T-helper 2 cell treated with Interferon-gamma antibody and Interleukin-4, amounts not matched to agents 5 μg/mL and 100 μg/mL, for 36 hours (primary cell): Measurements from ENCODE around the gene KIF12.
"Not testable (repeated sequence)": the region's sequence is repeated elsewhere in the genome, so short reads cannot be mapped to it uniquely, and the experiment has no call there.

Experiments
- DNase-seq: peaks from one replicate; pipeline ENCODE4 v3.0.0; 2021; ENCODE audit warnings: low spot score
- H3K27ac Mint-ChIP-seq: one replicate; pipeline ENCODE4 v1.8.0; 2021; ENCODE audit warnings: mild to moderate bottlenecking, mixed read lengths
- H3K27me3 Mint-ChIP-seq: one replicate; pipeline ENCODE4 v1.8.0; 2021; ENCODE audit warnings: low read depth, mixed read lengths
- H3K36me3 Mint-ChIP-seq: one replicate; pipeline ENCODE4 v1.8.0; 2021; ENCODE audit warnings: low read depth, mixed read lengths
- H3K4me1 Mint-ChIP-seq: one replicate; pipeline ENCODE4 v1.8.0; 2021; ENCODE audit warnings: low read depth, mixed read lengths
- H3K4me3 Mint-ChIP-seq: one replicate; pipeline ENCODE4 v1.8.0; 2022; ENCODE audit warnings: mild to moderate bottlenecking, moderate library complexity, mixed read lengths
- H3K9me3 Mint-ChIP-seq: one replicate; pipeline ENCODE4 v1.8.0; 2021; ENCODE audit warnings: mixed read lengths

The KIF12 gene

DNA sequence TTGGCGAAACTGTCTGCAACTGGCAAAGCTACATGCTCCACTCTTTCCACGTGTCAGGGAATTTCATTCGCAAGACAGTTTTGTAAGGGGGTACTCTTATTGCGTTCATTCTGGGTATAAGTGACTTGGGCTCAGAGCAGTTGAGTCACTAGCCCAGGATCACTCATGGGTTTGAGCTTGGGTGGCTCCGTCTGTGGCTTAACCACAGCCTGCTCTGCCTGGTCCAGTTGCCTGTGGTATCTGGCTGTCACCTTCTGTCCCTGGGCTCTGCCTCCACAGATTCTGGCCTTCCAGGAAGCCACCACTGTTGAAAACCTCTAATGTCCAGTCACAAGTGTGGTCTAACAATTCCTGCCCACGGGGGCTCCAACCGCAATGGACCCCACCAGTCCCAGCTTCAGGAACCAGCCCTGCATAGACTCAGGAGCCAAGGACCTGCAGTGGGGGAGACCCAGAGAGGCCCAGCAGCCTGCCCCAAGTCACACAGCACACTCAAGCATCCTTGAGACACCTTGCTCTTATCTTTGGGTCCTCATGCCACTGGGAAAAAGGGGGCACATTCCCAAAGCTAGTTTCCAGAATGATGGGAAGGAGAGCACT is 10.4 kb downstream of the KIF12 start:
- no peak for DNase-seq
- no peaks in the 10 kb centered on the region for H3K4me1 Mint-ChIP-seq
- H3K27ac Mint-ChIP-seq: no peak overlapping the region
- no peak overlapping the region for H3K4me3 Mint-ChIP-seq
- H3K9me3 Mint-ChIP-seq: no peaks in the 10 kb centered on the region
- no peaks in the 10 kb centered on the region for H3K36me3 Mint-ChIP-seq
- peaks cover 2% of the 10 kb centered on the region for H3K27me3 Mint-ChIP-seq

DNA sequence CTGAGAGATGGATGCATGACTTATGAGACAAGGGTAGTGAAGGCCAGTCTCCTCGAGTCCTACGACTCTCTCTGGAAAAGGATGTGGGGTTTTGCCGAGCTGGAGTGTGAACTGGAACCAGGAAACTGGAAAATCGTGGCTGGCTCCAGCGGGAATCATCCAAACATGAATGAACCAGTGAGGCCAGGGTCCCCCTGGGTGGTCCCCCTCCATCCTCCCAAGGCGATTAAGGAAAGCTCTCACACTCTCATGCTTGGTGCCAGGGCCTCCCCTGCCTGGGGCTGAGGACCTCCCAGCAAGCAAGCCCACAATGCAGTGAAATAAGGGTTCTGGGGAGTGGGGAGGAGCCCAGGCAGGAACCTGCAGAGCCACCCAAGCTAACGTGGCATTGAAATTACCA is 11.4 kb downstream of the KIF12 start:
- H3K4me3 Mint-ChIP-seq: no peak overlapping the region

DNA sequence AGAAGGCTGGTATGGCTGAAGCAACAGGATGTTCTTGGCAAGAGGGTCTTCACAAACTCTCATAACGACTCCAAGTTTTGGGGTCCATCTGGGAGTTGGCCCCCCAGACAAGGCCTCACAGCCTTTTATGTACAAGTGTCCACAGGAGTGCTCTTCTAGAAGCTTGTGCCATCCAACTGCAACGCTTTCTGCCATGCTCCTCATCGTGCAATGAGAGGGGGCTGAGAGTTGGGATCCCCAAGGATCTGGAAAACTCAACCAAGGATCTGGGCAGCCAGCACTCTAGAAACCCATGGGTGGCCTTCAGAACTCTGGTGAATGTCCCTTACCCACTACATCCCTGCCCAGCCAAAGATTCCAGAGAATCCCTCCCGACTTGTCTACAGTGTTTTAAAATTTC is 12.5 kb downstream of the KIF12 start:
- no peak for DNase-seq
- Mint-ChIP-seq H3K9me3 (no peaks in the 10 kb centered on the region), H3K36me3 (no peaks in the 10 kb centered on the region), H3K4me1 (no peaks in the 10 kb centered on the region), H3K4me3 (no peak overlapping the region), H3K27me3 (peaks cover 5% of the 10 kb centered on the region), H3K27ac (no peak overlapping the region)

More for the DNA sequence above, 11.4 kb downstream of the KIF12 start:
- H3K27ac Mint-ChIP-seq: no peak overlapping the region
- no peaks in the 10 kb centered on the region for H3K36me3 Mint-ChIP-seq
- peaks cover 2% of the 10 kb centered on the region for H3K27me3 Mint-ChIP-seq
- no peaks in the 10 kb centered on the region for H3K4me1 Mint-ChIP-seq
- no peak for DNase-seq
- no peaks in the 10 kb centered on the region for H3K9me3 Mint-ChIP-seq

DNA sequence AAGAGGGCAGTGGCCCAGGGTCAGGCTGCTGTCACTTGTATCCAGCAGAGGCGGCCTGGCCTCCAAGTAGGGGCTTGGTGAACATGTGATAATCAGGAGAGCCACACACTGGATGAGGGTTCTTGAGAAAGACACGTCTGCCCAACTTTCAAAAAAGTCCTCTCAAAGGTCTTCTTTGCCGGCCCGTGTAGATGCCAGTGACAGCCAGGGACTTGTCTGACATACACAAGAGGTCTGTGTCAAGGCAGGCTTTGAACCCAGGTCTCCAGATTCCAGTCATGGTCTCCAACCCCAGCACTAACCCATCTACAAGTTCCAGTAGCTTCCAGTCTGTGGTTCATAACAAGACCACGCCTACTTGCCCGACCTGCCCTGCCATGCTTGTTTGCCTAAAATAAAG is 13.1 kb downstream of the KIF12 start:
- no peak overlapping the region for H3K4me3 Mint-ChIP-seq
- no peak overlapping the region for H3K27ac Mint-ChIP-seq
- H3K4me1 Mint-ChIP-seq: no peaks in the 10 kb centered on the region
- H3K9me3 Mint-ChIP-seq: no peaks in the 10 kb centered on the region
- peaks cover 5% of the 10 kb centered on the region for H3K27me3 Mint-ChIP-seq
- no peak for DNase-seq
- no peaks in the 10 kb centered on the region for H3K36me3 Mint-ChIP-seq

DNA sequence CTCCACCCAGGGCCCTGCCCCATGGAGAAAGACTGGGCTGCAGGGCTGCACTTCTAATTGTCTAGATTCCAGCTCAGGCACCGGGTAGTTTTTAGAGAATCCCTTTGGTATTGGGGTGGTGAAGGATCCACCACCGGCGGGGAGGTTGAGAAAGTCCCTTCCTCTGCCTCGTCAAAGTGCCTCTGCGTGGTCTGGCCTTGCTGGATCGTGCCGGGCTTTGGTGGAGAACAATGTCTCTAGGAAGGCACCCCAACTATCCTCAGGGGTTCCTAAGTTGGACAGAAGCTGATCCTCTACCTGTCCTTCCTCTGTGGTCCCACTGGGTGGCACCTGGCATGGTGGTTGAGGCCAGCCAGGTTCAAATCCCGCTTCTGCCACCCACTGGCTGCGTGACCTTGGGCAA is 13.7 kb downstream of the KIF12 start:
- H3K27me3 Mint-ChIP-seq: peaks cover 3% of the 10 kb centered on the region
- no peaks in the 10 kb centered on the region for H3K4me1 Mint-ChIP-seq
- H3K27ac Mint-ChIP-seq: no peak overlapping the region
- no peaks in the 10 kb centered on the region for H3K9me3 Mint-ChIP-seq
- no peak overlapping the region for H3K4me3 Mint-ChIP-seq
- no peaks in the 10 kb centered on the region for H3K36me3 Mint-ChIP-seq
- no peak for DNase-seq

DNA sequence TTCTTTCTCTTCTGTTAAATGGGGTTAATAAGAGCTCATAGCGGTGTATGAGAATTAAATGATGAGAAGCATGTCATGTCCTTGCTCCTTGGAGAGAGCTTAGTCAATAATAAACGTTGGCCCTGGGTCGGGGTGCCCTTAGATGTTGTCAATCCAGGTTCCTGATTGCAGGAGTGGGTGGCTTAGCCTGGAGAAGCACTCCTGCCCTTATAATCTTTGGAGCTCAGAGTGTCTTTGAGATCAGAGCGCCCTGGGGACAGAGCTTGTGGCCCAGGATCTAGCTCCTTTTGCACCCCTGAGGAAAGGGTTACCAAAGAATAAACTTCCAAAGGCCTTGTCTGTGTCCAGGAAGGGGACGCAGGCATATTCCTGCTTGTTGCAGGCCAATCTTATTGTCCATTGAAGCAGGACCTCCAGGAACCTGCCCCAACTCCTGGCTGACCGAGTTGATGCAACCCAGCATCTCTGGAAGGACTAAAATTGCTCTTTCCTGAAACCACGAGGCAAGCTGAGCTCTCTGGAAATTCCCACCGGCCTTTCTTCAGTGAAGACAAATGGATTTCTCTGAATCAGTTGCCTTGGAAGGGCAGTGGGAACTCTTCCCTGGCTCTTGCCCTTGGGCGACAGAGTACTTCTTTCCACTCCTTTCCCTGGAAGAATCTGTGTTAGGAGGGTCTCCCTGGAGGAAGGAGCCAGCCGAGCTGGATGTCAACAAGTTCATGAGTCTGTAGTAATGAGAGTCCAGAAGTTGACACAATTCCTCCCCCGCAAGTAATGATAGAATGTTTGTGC is 14.6 kb downstream of the KIF12 start:
- Mint-ChIP-seq H3K27ac (no peak overlapping the region), H3K27me3 (peaks cover 3% of the 10 kb centered on the region), H3K4me3 (no peak overlapping the region), H3K36me3 (no peaks in the 10 kb centered on the region), H3K9me3 (no peaks in the 10 kb centered on the region), H3K4me1 (no peaks in the 10 kb centered on the region)
- DNase-seq: no peak

DNA sequence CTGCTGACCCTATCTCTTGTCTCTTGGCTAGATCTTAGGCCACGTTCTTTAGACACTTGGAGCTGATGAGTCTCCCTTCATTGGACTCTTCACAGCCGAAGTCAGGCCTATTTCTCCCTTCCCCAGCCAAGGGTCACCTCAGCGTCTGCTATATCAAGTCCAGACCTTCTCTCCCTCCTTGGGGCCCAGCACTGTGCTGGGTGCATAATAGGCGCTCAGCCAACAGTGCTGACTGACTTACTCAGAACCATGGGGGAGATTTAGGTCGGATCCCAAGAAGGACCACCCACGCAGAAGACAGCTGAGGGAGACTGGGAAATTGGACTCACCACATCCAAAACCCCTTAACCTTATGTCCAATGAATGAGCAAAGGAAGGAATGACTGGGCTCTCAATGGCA is 15.4 kb downstream of the KIF12 start:
- H3K36me3 Mint-ChIP-seq: no peaks in the 10 kb centered on the region
- no peak overlapping the region for H3K4me3 Mint-ChIP-seq
- DNase-seq: no peak
- H3K4me1 Mint-ChIP-seq: no peaks in the 10 kb centered on the region
- H3K9me3 Mint-ChIP-seq: no peaks in the 10 kb centered on the region
- H3K27me3 Mint-ChIP-seq: peaks cover 3% of the 10 kb centered on the region
- no peak overlapping the region for H3K27ac Mint-ChIP-seq

DNA sequence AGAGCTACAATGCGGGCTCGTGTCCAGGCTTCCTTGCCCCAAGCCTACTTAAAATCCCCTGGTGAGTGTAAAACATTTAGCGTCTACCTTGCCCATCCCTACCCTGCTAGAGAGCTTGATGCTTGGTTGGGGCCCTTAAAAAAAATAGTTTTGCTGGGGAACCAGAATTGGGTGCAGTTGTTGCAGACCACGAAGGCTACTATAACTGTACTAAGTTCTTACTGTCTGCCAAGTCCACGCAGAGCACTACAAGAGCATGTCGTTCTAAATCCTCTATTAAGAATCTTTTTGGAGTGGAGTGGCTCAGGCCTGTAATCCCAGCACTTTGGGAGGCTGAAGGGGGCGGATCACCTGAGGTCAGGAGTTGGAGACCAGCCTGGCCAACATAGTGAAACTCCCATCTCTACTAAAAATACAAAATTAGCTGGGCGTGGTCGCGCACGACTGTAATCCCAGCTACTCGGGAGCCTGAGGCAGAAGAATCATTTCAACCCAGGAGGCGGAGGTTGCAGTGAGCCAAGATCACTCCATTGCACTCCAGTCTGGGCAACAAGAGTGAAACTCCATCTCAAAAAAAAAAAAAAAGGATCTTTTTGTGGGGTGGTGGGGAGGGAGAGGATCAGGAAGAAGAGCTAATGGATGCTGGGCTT is 16.2 kb downstream of the KIF12 start:
- H3K9me3 Mint-ChIP-seq: not testable (repeated sequence)

DNA sequence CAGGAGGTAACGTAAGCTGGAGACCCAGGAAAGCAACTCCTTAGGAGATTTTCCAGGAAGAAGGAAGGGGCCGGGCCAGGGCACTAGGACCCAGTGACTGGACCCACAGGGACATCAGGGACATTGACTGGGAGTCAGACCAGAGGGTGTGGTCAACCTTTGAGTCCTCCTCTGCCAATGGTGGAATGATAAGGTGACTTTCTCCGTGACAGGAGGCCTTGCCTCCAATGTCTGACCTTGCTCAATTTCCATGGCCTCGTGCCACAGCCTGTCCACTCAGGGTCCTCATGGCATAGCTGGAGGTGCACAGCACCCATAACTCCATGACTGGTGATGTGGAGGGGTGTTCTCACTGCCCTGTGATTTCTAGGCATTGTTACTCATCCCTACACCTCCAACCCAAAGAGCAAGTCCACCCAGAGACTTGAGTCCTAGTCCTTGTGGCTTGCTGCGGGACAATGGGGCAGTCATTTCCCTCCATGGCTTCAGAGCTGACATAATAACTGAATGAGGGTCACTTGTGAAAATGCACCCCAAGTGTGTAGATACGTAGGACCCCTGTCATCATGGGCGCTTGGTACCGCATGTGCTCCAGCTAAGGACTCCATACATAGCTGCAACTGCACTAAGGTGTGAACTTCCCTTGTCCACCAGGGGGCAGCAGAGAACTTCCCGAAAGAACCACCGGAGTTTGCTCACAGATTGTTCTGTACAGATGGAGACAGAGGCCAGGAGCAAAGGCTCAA is 16.9 kb downstream of the KIF12 start:
- H3K27me3 Mint-ChIP-seq: peaks cover 3% of the 10 kb centered on the region
- H3K27ac Mint-ChIP-seq: no peak overlapping the region
- H3K36me3 Mint-ChIP-seq: no peaks in the 10 kb centered on the region
- DNase-seq: peak; percentile 66
- no peak overlapping the region for H3K4me3 Mint-ChIP-seq
- no peaks in the 10 kb centered on the region for H3K9me3 Mint-ChIP-seq
- H3K4me1 Mint-ChIP-seq: no peaks in the 10 kb centered on the region

More for the DNA sequence above, 16.2 kb downstream of the KIF12 start:
- H3K27ac Mint-ChIP-seq, H3K27me3 Mint-ChIP-seq, H3K4me1 Mint-ChIP-seq, H3K4me3 Mint-ChIP-seq, DNase-seq, H3K36me3 Mint-ChIP-seq: not testable (repeated sequence)

DNA sequence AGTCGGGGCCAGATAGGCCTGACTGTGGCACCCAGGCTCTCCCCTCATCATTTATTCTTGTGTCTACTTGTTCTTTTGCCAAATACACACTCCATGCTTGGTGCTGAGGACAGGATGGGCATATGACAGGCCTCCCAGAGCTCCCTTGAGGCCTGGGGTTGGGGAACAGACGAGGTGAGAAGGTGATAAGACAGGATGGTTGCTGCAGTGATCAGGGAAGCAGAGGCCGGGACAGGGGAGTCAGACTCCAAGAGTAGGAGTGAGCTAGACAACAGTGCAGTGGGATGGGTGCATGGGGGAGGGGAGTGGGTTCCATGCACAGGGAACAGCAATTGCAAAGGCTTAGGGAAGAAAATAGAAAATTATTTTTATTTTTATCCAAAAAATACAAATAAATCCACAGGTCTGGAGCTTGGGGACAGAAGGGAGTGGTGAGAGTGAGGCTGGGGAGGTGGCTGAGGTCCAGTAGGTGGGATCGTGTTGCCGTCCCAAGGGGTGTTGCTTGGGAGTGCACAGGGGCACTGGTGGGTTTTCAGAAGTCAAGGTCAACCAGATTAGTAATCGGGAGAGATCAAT is 17.6 kb downstream of the KIF12 start:
- Mint-ChIP-seq H3K9me3 (no peaks in the 10 kb centered on the region), H3K36me3 (no peaks in the 10 kb centered on the region), H3K4me1 (no peaks in the 10 kb centered on the region), H3K27ac (no peak overlapping the region), H3K4me3 (no peak overlapping the region), H3K27me3 (peaks cover 3% of the 10 kb centered on the region)
- DNase-seq: no peak

DNA sequence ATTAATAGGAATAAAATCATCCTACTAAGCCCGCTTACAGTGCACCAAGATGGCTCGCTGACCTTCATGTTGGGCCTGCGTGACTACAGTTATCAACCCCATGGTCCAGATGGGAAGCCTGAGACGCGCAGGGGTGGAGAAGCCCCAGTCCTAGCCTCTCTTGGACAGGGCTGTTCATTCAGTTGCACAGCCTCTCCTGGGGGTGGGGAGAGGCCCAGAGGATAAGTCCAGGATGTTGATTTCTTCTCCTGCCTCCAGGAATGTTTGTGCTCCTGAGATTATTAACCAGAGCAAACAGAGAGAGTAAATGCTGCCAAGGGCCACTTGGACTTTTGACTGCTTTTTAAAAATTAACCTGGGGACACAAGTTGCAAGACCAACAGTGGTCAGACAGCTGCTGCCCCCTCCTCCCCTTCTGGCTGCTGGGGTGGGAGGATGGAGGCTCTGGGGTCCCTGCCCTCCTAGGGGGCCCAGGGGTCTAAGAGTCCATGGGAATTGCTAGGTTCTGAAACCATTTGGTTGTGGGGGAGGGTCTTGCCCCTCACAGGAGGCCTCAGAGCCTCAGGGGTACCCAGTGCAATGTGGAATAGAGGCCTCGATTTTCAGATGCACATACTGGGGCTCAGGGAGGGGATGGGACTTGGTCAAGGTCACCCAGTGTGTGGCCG is 18.2 kb downstream of the KIF12 start:
- H3K4me3 Mint-ChIP-seq: no peak overlapping the region
- peaks cover 3% of the 10 kb centered on the region for H3K27me3 Mint-ChIP-seq
- no peak overlapping the region for H3K27ac Mint-ChIP-seq
- no peaks in the 10 kb centered on the region for H3K36me3 Mint-ChIP-seq
- no peak for DNase-seq
- H3K4me1 Mint-ChIP-seq: no peaks in the 10 kb centered on the region
- no peaks in the 10 kb centered on the region for H3K9me3 Mint-ChIP-seq

DNA sequence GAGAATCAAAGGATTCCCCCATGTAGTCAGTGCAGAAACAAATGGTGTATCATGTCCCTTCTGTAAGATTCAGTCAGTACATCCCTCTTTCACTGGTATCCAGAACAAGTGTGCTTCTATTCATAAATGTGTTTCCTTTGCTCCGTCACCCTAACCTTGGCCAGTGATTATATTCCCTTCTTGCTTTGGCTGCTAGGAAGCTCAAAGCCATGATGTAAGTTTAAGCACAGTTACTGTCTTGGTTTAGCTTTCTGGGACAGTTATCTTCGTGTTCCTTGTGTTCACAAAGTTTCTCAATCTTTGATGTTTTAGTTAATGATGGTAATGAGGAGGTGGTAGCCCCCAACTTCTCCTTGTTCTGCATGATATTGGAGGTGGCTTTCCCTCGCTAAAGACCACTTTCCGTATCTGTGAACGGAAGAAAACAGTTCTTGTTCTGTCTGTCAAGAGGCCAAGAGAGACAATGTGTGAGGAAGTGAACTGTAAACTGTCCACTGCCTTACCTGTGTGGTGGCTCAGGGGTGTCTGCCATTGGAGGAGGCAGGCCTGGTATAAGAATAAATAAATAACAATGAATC is 18.8 kb downstream of the KIF12 start:
- no peak for DNase-seq
- H3K4me3 Mint-ChIP-seq: no peak overlapping the region
- H3K4me1 Mint-ChIP-seq: no peaks in the 10 kb centered on the region
- no peaks in the 10 kb centered on the region for H3K9me3 Mint-ChIP-seq
- H3K27ac Mint-ChIP-seq: no peak overlapping the region
- peaks cover 3% of the 10 kb centered on the region for H3K27me3 Mint-ChIP-seq
- no peaks in the 10 kb centered on the region for H3K36me3 Mint-ChIP-seq

DNA sequence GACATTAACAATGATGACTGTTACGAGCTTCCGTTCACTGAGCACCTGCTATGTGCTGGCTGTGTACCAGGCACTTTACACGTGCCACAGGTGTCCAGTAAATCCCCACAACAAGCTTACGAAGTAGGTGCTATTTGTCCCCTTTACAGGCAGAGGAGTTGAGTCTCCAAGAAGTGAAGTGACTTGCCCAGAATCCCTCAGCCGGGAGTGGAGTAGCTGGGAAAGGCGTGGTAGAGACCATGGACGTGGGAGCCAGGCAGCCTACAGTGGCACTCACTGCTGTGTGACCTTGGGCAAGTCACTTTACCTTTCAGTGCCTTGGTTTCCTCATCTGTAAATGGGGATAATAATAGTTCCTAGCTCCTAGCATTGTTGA is 20.3 kb downstream of the KIF12 start:
- DNase-seq: no peak
- H3K4me1 Mint-ChIP-seq: no peaks in the 10 kb centered on the region
- no peak overlapping the region for H3K27ac Mint-ChIP-seq
- H3K36me3 Mint-ChIP-seq: no peaks in the 10 kb centered on the region
- peaks cover 3% of the 10 kb centered on the region for H3K27me3 Mint-ChIP-seq
- H3K4me3 Mint-ChIP-seq: no peak overlapping the region
- H3K9me3 Mint-ChIP-seq: no peaks in the 10 kb centered on the region
